Sciatic nerve (tissue), 2 donors: ENCODE measurements around the gene TTC9C. TPM values are rescaled to one million over a fixed set of nuclear protein-coding genes. Genes with fewer than 3 reads are reported as not detected.
"Not testable (repeated sequence)": the region's sequence is repeated elsewhere in the genome, so short reads cannot be mapped to it uniquely, and the experiment has no call there.

ENCODE experiments used
- ATAC-seq: fragments of 200-7000 bp; cut with Tn5 transposase; one replicate; pipeline ENCODE4 v1.9.1; 2020; ENCODE audit warnings: mild to moderate bottlenecking, moderate library complexity
- DNase-seq: peaks from one replicate; pipeline ENCODE4 v3.0.0-alpha.2; 2020; ENCODE audit warnings: low spot score
- intact Hi-C: fragments of 100-400 bp; cut with DNase I; formaldehyde crosslinking; loops from one replicate; pipeline ENCODE4 v1.14.2; 2022
- total RNA-seq: library from RNA; stranded (reverse); fragmentation: NEBNext Ultra II Directional; extraction: Animal tissue kit (Norgen Biotek cat#: 25700); gene quantifications from one replicate; pipeline ENCODE4 v1.2.1, GENCODE V29; 2021
- donor health status: DM: no; HTN: no; CAD: no.
- donor health status: DM: no; HTN: no; CAD: no.

TTC9C gene
- total RNA-seq, 1 donor from 2014 or later, result 30.9 TPM

DNA sequence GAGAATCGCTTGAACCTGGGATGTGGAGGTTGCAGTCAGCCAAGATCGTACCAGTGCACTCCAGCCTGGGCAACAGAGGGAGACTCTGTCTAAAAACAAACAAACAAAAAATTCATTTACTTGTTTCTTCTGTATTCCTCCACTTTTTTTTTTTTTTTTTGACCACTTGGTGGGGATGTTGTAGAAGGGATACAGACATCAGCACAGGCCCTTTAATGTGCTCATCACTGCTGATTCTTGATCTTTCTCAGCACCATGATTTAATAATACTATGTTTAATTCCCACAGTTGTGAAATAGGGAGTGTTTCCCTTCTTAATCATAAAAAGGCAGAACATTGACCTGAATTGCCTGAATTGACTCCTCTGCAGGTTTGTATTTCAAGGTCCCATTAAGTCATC is 4.5 kb downstream of the TTC9C start:
- intact Hi-C loops, result no loop called here
- DNase-seq (no peak), ATAC-seq (no peak)

DNA sequence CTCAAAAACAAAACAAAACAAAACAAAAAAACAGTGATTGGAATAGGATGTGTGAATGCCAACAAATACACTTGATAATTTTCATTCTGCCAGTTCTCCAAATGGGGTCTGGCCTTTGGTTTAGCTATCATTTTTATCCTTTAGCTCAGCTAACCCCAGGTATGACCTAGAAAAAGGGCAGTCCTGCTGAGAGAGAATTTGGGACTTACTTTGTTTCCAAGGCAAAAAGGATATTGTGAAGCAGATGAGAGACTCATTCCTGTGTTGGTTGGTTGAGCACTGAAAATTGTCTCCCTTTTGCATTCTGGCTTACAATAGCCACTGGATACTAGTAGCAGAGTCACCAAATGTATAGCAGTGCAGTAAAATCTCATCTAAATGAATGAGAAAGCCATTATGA is 8.9 kb downstream of the TTC9C start:
- intact Hi-C loops, result no loop called here
- ATAC-seq (no peak), DNase-seq (no peak)

DNA sequence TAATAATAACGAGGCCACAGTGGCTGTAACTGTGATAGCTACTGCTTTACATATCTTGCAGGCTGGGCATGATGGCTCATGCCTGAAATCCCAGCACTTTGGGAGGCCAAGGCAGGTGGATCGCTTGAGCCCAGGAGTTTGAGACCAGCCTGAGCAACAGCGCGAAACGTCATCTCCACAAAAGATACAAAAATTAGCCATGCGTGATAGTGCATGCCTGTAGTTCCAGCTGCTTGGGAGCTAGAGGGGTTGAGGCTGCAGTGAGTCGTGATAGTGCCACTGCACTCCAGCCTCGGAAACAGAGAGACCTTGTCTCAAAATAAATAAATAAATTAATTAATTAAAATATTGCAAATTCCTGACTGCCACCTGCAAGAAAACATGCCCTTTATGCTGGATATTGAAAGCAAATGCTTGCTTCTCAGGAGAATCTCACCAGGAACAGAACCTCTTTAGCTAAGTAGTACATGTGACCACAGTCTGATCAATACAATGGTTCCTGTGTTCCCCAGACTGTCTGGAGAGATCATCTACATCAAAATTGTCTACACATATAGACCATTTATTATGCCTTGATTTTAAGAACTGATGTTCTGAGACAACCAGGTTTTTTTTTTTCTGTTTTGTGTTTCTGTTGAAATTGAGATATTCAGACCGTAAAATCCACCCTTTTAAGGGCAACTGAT is 19.3 kb downstream of the TTC9C start:
- no peak for ATAC-seq
- intact Hi-C loops, result no loop called here
- no peak for DNase-seq

DNA sequence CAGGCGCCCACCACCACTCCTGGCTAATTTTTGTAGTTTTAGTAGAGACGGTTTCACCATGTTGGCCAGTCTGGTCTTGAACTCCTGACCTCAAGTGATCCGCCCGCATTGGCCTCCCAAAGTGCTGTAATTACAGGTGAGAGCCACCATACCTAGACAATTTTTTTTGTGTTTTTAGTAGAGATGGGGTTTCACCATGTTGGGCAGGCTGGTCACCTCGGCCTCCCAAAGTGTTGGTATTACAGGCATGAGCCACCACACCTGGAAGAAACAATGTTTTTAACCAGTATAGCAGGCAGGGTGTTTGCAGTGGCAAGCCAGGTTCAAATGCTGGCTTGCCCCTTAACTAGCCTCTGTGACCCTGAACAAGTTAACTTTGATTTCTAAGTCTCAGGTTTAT is 21.6 kb downstream of the TTC9C start:
- DNase-seq, ATAC-seq, intact Hi-C loops: not testable (repeated sequence)

DNA sequence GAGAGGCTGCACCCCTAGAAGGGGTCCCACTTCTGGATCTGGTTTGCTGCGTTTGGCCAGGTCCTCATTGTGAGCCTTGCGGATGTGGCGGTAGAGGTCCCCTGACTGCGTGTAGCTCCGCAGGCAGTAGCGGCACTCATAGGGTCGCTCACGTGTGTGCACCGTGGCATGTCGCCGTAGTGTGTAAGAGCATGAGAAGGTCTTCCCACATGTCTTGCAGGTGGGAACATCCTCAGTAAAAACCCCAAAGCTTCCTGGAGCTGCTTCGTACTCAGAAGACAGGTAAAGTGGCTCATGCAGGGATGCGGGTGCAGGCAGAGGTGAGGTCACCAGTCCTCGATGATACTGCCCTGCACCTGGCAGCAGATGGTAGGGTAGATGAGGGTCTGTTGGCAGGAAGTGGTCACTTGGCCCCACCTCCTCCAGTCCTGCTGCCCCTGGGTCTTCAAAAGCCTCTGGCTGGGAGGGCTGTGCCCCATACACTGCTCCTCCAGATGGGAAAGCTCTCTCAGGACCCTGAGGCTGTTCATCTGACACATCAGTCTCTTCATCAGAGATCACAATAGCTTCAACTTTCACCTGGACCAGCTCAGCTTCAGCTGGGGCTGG is 24.0 kb downstream of the TTC9C start:
- intact Hi-C loops, result no loop called here

DNA sequence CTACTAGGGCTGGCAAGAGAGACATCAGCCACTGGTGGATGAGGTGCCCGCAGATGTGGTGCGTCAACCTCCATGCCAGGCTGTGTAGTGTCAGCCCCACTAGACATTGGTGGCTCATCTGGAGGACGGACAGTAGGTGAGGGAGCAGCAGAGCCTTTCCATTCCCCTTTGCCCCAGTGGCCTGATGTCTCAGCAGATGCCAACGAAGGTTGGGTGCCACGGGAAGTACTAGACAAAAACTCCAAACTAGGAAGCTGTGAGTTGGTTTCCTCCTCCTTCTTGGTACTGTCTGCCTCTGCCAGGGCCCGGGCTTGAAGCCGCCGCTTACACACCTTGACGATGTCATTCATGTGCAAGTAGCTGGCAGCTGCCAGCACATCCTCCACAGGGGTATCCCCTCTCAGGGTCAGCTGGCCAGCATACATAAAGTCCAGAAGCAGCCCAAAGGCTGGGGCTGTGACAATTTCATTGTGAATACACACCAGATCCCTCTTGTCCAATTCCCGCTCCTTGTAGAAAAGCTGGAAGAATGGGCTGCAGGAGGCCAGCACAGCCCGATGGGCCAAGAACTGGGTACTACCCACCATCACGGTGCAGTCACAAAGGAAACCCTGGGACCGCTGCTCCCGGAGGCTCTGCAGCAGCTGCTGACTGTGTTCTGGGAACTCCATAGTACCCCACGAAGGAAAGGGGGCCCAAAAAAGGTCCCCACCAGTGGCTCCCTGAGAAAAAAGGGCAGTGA is 24.9 kb downstream of the TTC9C start:
- intact Hi-C loops, result no loop called here
- no peak for DNase-seq
- ATAC-seq, result no peak

More for the DNA sequence above, 24.0 kb downstream of the TTC9C start:
- no peak for ATAC-seq
- no peak for DNase-seq

DNA sequence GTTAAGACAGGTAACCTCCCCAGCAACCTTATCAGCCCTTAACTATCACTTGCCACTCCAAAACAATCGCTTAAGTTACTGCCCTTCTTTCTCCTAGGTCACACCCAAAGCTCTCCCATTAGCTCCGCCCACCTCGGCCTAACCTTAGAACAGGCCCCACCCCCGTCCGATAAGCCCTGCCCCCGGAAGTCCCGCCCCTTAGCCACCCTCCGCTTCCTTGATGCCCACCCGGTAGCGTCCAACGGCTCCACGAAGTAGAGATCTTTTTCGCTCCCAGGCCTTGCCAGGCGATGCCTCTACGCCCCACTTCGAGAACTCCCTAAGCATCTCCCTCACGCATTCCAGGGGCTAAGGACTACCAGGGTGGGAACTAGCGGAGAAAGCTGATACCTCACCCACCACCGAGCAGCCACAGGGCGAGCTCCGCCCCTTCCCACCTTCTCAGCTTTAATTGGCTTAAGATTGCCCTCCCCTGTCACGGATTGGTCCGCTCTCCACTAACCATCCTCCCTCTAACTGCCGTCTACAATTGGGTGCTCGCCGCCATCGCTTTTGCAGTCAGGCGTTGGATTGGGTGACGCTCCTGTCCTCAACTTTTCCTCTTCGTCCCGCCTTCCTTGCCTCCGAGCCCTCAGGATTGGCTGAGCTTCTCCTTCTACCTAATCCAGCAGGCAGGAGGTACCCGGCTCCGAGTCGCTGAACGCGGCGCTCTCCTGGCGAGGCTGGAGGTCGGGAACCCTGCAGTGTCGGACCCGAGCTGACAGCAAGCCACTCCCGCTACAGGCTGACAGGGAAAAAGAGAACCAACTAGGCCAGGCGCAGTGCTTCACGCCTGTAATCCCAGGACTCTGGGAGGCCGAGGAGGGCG is 25.7 kb downstream of the TTC9C start, which contains the start of gene ZBTB3:
ZBTB3 (minus strand) TSS at position 425 of the 868 bp plus-strand sequence. CDS start 496 bp downstream, outside the sequence.
- DNase-seq (peak; percentile 98), ATAC-seq (peak; percentile 99)
- intact Hi-C loops, result no loop called here

DNA sequence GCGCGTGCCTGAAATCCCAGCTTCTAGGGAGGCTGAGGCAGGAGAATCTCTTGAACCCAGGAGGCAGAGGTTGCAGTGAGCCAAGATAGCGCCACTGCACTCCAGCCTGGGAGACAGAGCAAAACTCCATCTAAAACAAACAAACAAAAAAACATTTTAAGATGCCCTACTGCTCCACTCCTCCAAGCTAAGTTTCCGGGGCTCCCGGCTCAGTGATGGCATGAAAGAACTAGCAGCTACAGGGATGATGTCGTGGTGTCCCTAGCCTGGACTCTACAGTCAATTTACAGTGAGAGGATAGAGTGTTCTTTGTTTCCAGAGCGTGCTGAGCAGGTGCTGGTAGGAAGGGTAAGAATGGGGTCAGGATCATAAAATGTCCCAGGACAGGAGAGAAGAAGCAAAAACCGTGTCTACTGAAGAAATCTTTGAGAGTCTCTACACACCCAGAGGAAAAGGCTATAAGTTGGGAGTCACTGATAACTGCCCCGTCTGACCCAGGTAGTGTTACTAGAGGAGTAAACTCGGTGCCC is 26.9 kb downstream of the TTC9C start:
- ATAC-seq, result no peak
- intact Hi-C loops, result no loop called here
- no peak for DNase-seq

DNA sequence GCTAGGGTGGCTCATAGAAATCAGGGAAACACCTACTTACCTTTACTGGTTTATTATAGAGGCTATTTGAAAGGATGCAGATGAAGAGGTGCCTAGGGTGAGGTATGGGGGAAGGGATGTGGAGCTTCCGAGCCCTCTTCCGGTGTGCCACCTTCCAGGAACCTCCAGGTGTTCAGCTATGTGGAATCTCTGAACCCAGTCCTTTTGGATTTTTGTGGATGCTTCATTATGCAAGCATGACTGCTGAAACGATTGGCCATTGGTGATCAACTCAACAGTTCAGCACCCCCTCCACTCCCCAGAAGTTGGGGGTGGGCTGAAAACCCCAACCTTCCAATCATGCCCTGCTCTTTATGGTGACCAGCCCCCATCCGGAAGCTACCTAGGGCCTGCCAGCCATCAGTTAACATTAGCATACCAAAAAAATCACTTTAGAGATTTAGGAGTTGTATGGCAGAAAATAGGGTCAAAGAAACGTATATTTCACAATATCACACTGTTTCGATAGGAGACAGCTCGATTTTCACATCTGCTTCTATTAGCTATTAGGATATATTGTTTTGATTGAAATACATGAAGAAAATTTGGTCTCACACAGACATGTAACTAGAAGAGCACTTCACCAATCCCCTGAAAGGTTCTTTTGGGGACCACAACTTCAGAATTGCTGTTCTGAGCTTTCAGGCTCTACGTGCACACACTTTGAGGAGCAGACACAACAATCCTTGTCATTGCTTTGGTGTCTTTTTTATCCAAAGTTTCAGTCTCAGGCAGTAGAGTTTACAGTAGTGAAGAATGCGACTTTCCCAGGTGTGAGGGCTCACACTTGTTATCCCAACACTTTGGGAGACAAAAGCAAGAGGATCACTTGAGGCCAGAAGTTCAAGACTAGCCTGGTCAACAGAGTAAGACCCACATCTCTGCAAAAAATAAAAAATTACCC is 29.8 kb downstream of the TTC9C start:
- DNase-seq (no peak), ATAC-seq (no peak)
- intact Hi-C loops, result no loop called here

DNA sequence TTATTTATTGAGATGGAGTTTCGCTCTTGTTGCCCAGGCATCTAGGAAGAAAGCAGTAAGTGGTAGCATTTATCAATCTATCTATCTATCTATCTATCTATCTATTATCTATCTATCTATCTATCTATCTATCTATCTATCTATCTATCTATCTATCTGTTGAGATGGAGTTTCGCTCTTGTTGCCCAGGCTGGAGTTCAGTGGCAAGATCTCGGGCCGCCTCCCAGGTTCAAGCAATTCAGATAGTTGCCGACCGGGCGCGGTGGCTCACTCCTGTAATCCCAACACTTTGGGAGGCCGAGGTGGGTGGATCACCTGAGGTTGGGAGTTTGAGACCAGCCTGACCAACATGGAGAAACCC is 32.6 kb downstream of the TTC9C start:
- ATAC-seq, intact Hi-C loops, DNase-seq: not testable (repeated sequence)

DNA sequence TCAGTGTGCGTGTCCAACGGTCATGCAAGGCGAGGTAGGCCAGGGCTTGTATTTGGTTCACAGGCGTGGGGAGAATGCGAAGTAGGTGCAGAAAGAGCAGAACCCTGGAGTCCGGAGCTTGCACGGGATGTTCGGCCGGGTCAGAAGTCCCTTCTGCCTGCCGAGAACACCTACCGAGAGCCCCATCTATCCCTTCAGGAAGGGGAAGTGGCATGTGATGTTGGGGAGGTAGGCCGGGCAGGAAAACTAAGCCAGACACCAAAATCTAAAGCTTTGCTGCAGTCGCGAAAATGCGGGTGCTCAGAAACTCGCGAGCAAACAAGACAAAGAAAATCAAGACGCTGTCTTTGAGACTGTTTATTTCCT is 42.5 kb downstream of the TTC9C start:
- intact Hi-C loops, result no loop called here
- ATAC-seq, result peak; percentile 23
- no peak for DNase-seq

DNA sequence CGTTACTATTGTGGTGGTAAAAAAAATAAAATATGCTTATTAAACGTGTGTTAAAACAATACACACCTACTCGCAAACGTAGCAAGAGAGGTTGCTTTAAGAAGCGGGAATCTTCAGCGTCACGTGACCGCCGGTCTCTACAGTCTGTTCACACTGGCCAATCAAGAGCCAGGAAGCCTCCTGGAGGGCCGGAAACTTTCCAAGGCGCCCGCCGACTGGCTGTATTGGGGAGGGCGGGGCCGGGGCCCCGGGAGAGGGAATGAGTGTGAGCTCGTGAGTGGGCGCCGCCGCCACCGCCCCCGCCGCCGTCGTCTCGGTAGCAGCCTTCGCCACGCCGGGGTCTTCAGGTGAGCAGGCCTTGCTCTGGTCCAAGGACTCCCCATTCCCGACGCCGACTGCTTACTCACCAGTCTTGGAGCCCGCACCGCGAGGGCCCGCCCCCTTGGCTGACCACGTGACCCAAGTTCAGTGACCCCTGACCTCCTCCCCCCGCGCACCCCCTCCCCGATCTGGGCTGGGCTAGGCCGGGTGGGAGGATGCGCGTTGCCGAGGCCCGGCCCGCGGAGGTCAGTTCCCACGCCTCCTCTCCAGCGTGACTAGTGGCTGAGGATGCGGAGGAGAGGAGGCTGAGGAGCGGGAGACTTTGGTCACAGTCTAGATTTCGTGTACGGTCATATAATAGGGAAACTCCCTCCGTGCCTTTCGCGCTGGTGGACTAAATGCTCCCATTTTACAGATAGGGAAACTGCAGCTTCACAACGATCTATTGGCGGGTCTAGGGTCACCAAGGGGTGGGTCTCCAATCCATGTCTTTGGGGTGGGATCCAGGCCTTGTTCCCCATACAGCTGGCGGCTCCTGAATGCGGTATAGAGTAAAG is 43.1 kb downstream of the TTC9C start, which contains the start of gene TAF6L:
TAF6L (plus strand) TSS at position 253 of the 878 bp plus-strand sequence. CDS start 4,388 bp downstream, outside the sequence.
- DNase-seq, result peak; percentile 99
- peak; percentile 98 for ATAC-seq
- intact Hi-C loops, result no loop called here

DNA sequence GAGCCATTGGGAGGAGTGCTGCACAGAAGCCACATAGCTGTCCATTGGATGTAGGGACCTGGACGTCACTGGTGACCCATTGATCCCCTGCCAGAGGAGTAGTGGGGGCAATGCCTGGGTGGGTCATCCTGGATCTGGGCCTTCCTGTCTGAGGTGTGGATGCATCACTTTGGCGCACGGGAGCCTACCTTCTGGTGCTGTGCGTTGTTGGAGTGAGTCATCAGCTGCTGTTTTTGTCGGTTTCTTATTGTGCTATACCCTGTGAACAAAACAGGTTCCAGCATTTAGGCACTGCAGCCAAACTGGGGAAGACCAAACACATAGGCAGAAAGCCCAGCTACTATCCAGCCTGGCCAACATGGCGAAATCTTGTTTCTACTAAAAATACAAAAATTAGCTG is 46.1 kb downstream of the TTC9C start:
- intact Hi-C loops, result no loop called here
- ATAC-seq, result no peak
- no peak for DNase-seq

DNA sequence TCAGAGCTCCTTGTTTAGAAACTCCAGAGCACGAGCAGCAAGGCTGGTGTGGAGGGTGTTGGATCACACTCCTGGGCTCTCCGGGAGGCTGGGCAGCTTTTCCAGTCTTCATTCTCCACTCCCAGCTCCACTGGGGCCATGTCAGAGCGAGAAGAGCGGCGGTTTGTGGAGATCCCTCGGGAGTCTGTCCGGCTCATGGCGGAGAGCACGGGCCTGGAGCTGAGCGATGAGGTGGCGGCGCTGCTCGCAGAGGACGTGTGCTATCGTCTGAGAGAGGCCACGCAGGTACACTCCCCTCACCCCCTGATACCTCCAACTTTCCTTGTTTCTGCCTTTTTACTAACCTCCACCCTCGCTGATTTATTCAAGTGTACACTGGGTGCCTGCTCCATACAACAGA is 47.4 kb downstream of the TTC9C start:
- no peak for ATAC-seq
- DNase-seq, result no peak
- intact Hi-C loops, result no loop called here

DNA sequence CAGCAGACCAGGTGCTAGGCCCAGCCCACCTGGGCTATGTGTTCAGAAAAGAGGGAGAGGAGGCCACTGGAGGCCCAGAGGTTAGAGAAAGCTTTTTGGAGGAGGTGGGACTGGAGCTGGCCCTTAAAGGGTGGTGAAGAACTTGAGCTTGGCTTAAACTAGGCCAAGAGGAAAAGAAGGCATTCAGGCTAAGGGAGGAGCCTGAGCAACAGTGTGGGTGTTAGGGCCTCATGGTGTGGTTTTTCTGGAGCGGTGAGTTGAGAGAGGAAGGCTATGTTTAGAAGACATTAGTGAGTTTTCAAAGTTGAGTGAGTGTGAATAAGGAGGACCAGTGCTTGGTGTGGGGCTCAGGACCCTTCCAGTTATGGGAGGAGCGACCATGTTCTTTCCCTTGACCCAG is 49.1 kb downstream of the TTC9C start:
- intact Hi-C loops, result no loop called here
- DNase-seq (no peak), ATAC-seq (no peak)

DNA sequence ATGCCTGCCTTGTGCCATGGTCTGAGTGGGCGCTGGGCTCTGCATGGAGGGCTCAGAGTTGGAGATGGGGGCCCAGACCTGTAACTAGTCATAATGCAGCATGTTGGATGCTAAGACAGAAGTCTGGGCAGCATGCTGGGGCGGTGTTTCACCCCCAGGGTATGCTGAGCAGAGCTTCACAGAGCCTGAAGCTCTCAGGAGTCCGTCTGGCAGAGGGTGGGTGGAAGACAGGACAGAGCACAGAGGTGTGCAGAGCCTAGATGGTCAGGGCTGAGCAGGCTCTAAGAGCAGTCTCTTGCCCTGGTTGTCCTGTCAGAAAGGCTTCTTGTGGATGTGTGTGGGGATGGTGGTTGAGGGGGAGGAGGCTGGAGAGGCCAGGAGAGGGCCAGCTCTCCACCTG is 50.2 kb downstream of the TTC9C start:
- intact Hi-C loops, result no loop called here
- DNase-seq (no peak), ATAC-seq (no peak)

DNA sequence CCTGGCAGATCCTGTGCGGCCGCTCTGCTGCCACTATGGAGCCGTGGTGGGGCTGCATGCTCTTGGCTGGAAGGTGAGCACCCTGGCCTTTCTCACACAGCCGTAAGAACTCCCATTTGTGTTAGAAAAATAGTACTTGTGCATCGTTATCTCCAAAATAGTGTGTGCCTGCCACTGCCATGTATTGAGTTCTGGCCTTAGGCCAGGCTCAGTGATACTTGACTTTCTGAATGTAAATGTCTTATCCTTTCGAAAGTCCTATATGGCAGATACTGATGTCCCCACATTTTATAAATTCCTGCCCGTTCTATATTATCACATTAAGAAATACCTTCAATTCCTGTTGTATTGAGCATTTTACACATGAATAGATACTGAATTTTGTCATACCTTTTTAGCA is 54.5 kb downstream of the TTC9C start:
- intact Hi-C loops, result no loop called here
- DNase-seq (no peak), ATAC-seq (no peak)
